KMS-11 (cell line): ENCODE data around the gene TTBK2.

ENCODE experiments used
- H2AFZ ChIP-seq: fragments of 200-600 bp; sonication (generic); 2 replicates; pipeline ENCODE4 v1.6.1; 2016; ENCODE audit warnings: antibody characterized with exemption, mixed run types, low read depth
- H3K27ac ChIP-seq: fragments of 200-600 bp; sonication (generic); 2 replicates; pipeline ENCODE4 v1.6.1; 2016; ENCODE audit warnings: mild to moderate bottlenecking, mixed run types
- H3K27me3 ChIP-seq: fragments of 200-600 bp; sonication (generic); 2 replicates; pipeline ENCODE4 v1.6.1; 2017; ENCODE audit warnings: mild to moderate bottlenecking, low read depth, mixed run types, moderate library complexity; ENCODE audit not compliant: insufficient read depth
- H3K36me3 ChIP-seq: fragments of 200-600 bp; sonication (generic); 2 replicates; pipeline ENCODE4 v1.6.1; 2017; ENCODE audit warnings: mild to moderate bottlenecking, mixed run types; ENCODE audit not compliant: insufficient read depth
- H3K4me1 ChIP-seq: fragments of 200-600 bp; sonication (generic); 2 replicates; pipeline ENCODE4 v1.6.1; 2016; ENCODE audit warnings: mild to moderate bottlenecking, low read depth, mixed run types; ENCODE audit not compliant: poor library complexity, severe bottlenecking
- H3K4me2 ChIP-seq: fragments of 200-600 bp; sonication (generic); 2 replicates; pipeline ENCODE4 v1.7.0; 2016; ENCODE audit warnings: mild to moderate bottlenecking, mixed run types
- H3K4me3 ChIP-seq: fragments of 200-600 bp; sonication (generic); IDR thresholded peaks from 2 replicates; pipeline ENCODE4 v1.6.1; 2017; ENCODE audit warnings: low read depth, low read length, mixed read lengths; ENCODE audit not compliant: insufficient read depth
- H3K79me2 ChIP-seq: fragments of 200-600 bp; sonication (generic); 2 replicates; pipeline ENCODE4 v1.6.1; 2016; ENCODE audit warnings: low read depth, mixed run types; ENCODE audit not compliant: insufficient read depth
- H3K9ac ChIP-seq: fragments of 200-600 bp; sonication (generic); 2 replicates; pipeline ENCODE4 v1.6.1; 2016; ENCODE audit warnings: mild to moderate bottlenecking, mixed run types
- H4K20me1 ChIP-seq: fragments of 200-600 bp; sonication (generic); 2 replicates; pipeline ENCODE4 v1.6.1; 2016; ENCODE audit warnings: mild to moderate bottlenecking, mixed run types; ENCODE audit not compliant: insufficient read depth
- TF ChIP-seq, protein P1 (sequence below): fragments of 200-600 bp; sonication (generic); conservative IDR thresholded peaks from 2 replicates; pipeline ENCODE4 v1.6.1; 2017; ENCODE audit warnings: low read depth, mild to moderate bottlenecking, antibody characterized with exemption, low read length, moderate library complexity, mixed read lengths

Gene TTBK2

DNA sequence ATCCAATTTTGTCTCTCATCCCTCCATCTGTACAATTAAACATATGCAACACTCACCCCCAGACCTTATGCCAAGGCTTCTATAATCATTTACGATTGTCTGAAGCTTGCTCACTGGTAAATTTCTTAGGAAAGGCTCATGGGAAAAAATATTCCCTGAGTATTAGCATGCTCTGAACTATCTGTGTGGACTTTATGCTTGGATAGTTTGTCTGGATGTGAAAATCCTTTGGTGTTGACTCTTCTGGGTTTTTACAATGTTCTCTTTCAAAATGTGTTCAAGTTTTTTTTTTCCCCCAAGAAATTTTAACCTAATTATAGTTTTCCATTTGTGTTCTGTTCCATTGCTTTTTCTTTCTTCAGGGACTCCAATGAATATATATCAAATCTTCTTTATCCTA, 19.9 kb upstream of the TTBK2 start:
- no peaks in the 10 kb centered on the region for H3K27me3 ChIP-seq
- H2AFZ ChIP-seq = no peak overlapping the region
- H4K20me1 ChIP-seq = no peaks in the 10 kb centered on the region
- H3K4me2 ChIP-seq = no peak overlapping the region
- no peaks in the 10 kb centered on the region for H3K4me1 ChIP-seq
- no peaks in the 10 kb centered on the region for H3K79me2 ChIP-seq
- no peak overlapping the region for H3K27ac ChIP-seq
- H3K9ac ChIP-seq = no peak overlapping the region
- H3K4me3 ChIP-seq = no peak overlapping the region
- H3K36me3 ChIP-seq = no peaks in the 10 kb centered on the region
- TF ChIP-seq, protein P1, sequence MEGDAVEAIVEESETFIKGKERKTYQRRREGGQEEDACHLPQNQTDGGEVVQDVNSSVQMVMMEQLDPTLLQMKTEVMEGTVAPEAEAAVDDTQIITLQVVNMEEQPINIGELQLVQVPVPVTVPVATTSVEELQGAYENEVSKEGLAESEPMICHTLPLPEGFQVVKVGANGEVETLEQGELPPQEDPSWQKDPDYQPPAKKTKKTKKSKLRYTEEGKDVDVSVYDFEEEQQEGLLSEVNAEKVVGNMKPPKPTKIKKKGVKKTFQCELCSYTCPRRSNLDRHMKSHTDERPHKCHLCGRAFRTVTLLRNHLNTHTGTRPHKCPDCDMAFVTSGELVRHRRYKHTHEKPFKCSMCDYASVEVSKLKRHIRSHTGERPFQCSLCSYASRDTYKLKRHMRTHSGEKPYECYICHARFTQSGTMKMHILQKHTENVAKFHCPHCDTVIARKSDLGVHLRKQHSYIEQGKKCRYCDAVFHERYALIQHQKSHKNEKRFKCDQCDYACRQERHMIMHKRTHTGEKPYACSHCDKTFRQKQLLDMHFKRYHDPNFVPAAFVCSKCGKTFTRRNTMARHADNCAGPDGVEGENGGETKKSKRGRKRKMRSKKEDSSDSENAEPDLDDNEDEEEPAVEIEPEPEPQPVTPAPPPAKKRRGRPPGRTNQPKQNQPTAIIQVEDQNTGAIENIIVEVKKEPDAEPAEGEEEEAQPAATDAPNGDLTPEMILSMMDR = no peak

DNA sequence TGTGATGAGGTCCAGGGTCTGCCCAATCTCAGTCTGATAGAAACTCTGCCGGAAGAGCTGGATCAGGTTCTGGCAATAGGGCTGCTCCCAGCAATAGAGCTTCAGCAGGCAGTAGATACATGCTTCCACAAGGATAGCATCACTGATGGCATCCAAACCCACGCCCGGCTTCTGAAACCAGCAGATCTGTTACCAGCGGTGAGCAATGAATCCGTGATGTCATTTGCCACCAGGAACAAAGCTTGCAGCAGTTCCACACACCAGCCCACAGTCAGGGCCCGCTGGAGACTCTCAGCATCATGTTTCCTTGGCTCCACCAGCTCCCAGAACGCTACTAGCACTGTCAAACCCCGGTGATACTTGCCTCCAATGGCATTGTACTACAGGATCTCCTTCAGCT, 19.3 kb upstream of the TTBK2 start:
- H2AFZ ChIP-seq = no peak overlapping the region
- no peaks in the 10 kb centered on the region for H3K36me3 ChIP-seq
- no peaks in the 10 kb centered on the region for H4K20me1 ChIP-seq
- no peak overlapping the region for H3K4me2 ChIP-seq
- H3K27ac ChIP-seq = no peak overlapping the region
- H3K27me3 ChIP-seq = no peaks in the 10 kb centered on the region
- no peaks in the 10 kb centered on the region for H3K4me1 ChIP-seq
- no peak overlapping the region for H3K4me3 ChIP-seq
- TF ChIP-seq, protein P1 = no peak
- H3K9ac ChIP-seq = no peak overlapping the region
- H3K79me2 ChIP-seq = no peaks in the 10 kb centered on the region

DNA sequence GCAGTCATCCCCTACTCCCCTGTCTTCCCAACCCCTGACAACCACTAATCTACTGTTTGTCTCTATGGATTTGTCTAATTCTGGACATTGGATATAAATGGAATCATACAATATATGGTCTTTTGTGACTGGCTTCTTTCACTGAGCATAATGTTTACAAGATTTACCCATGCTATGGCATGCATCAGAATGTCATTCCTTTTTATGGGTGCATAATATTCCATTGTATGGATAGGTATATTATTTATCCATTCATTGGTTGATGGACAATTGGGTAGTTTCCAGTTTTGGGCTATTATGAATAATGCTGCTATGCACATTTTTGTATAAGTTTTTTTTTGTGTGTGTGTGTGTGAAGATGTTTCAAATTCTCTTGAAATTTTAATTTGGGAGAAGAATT, 16.6 kb upstream of the TTBK2 start:
- H3K79me2 ChIP-seq = no peaks in the 10 kb centered on the region
- H3K4me3 ChIP-seq = no peak overlapping the region
- no peak overlapping the region for H3K9ac ChIP-seq
- no peak overlapping the region for H3K27ac ChIP-seq
- no peaks in the 10 kb centered on the region for H4K20me1 ChIP-seq
- H3K4me1 ChIP-seq = peaks cover 10% of the 10 kb centered on the region
- H3K36me3 ChIP-seq = no peaks in the 10 kb centered on the region
- TF ChIP-seq, protein P1 = no peak
- H2AFZ ChIP-seq = no peak overlapping the region
- H3K4me2 ChIP-seq = no peak overlapping the region
- H3K27me3 ChIP-seq = no peaks in the 10 kb centered on the region

DNA sequence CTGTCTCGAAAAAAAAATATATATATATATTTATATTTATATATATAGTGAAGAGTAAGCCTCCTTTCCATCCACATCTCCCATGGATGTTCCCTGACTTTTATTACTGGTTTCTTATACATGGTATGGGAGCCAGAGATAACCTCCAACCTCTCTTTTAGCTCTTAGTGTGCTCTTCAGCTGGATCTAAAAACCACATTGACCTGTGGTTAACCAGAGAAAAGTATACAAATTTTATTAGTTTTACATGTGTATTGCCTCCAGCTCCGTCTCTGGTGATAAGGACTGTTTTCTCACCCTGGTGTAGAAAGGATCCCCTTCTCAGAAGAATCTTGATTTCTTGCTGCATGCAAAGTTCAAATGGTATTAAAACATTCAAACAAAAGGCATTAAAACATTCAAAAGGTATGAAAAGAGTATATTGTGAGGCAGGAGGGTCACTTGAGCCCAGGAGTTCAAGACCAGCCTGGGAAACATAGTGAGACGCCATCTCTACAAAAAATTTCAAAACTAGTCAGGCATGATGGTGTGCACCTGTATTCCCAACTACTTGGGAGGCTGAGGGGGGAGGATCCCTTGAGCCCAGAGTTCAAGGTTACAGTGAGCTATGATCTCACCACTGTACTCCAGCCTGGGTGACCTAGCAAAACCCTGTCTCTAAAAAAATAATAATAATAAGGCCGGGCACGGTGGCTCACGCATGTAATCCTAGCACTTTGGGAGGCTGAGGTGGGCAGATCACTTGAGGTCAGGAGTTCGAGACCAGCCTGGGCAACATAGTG, 13.5 kb upstream of the TTBK2 start:
- Histone ChIP-seq H2AFZ (no peak overlapping the region), H3K36me3 (no peaks in the 10 kb centered on the region), H3K4me3 (no peak overlapping the region), H4K20me1 (no peaks in the 10 kb centered on the region), H3K9ac (no peak overlapping the region), H3K27ac (no peak overlapping the region), H3K79me2 (no peaks in the 10 kb centered on the region), H3K27me3 (no peaks in the 10 kb centered on the region), H3K4me2 (no peak overlapping the region), H3K4me1 (peaks cover 10% of the 10 kb centered on the region)
- TF ChIP-seq, protein P1 = no peak
